Hematopoietic multipotent progenitor cell (in vitro differentiated cells): ENCODE results near the gene SCLY. TPM values are rescaled to one million over a fixed set of nuclear protein-coding genes. Genes with fewer than 3 reads are reported as not detected.
A peak's percentile ranks its signal among the peaks of the same experiment; 100 is the strongest.
"Not testable (repeated sequence)": the region's sequence is repeated elsewhere in the genome, so short reads cannot be mapped to it uniquely, and the experiment has no call there.

Experiments used
- DNase-seq, 3 donors: peaks; one replicate each; pipeline ENCODE4 v3.0.0-alpha.2; 2011 to 2015; ENCODE audit warnings: low read depth in 2 of 3, low spot score in 2 of 3
- total RNA-seq: library from RNA; depleted of rRNA; stranded (reverse); fragments of >200 nt; gene quantifications from one replicate; pipeline ENCODE4 v1.2.3, GENCODE V29; 2012

SCLY gene, protein sequence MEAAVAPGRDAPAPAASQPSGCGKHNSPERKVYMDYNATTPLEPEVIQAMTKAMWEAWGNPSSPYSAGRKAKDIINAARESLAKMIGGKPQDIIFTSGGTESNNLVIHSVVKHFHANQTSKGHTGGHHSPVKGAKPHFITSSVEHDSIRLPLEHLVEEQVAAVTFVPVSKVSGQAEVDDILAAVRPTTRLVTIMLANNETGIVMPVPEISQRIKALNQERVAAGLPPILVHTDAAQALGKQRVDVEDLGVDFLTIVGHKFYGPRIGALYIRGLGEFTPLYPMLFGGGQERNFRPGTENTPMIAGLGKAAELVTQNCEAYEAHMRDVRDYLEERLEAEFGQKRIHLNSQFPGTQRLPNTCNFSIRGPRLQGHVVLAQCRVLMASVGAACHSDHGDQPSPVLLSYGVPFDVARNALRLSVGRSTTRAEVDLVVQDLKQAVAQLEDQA
- total RNA-seq: 13.2 TPM

- DNase-seq: peak; percentile 94 to 98 (median 98)
These were observed at the start of gene SCLY for GRCh38 chr2:238060542-238061314. Gene SCLY (plus strand): TSS chr2:238061001. CDS start chr2:238061055, 54 bp downstream.

DNA sequence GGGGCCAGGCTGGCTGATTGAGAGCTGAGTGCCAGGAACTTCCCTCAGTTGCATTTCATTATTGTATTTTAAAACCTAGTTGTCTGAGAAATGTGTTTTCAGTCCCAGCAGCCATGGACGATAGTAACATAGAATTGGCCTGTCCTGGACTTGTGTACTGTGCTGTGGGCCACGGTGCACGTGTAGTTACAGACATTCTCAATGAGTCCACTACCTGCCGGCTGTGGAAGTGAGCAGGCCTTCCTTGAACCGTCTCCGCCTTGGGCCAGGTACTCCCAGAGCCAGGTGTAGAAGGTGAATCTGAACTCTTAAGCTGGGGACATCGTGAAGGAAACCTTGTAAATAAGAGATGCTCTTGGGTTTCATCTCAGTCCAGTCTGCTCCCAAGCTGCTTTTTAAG lies 47.0 kb upstream of the SCLY start:
- DNase-seq: no peak

DNA sequence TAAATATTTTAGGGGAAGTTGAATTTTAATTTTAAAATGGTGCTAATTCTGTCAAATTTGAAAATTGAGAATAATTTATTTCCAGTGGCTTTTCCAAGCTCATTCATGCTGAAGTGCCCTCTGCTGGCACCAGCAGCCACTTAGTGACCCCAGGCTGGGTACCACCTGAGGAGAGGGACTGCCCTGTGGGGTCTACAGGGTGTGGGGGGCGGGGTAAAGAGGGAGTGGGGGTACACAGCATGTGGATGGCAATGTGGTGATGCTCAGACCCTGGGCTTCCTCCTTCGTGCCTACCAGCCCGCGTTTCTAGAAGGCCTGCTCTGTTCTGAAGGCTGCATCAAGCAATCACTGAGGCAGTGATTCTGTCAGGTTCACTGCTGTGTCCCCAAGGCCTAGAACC lies 45.1 kb upstream of the SCLY start:
- peak in 2 of 3 donors; percentile 4 to 16 for DNase-seq

DNA sequence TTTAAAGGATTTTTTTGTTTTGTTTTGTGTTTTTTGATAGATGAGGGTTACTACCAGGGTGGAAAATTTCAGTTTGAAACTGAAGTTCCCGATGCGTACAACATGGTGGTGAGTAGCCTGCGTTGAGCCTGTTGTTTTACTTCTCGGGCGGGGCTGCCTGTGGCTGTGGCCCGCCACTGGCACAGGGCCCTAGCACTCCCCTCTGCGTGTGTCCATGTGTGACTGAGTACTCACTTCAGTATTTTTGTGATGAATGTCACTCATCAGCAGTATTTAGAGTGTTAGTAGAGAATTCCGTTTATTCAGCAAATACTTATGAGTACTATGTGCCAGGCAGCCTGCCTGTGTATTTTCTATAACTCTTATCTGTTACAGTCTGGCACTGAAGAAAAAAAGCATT lies 44.3 kb upstream of the SCLY start:
- no peak for DNase-seq

DNA sequence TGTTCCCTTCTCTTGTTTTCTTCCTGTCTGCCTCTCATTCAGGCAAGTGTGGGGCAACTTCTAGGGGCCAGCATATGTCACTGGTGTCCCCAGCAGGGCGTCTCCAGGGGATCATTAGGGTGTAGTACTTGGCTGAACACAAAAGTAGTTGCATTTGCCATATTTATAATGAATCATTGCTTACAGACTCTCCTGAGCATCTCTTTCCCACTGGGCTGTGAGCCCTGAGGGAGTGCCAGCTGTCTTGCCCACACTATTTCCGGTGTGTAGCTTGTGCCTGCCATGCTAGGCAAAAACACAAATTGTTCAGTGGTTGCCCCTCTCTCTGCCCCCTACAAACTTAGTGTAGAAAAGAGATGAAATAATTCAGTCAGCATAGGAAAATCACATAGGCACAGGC lies 40.8 kb upstream of the SCLY start:
- DNase-seq: no peak

GRCh38 chr2:238020816-238021215 lies 40.0 kb upstream of the SCLY start:
- DNase-seq: no peak

DNA sequence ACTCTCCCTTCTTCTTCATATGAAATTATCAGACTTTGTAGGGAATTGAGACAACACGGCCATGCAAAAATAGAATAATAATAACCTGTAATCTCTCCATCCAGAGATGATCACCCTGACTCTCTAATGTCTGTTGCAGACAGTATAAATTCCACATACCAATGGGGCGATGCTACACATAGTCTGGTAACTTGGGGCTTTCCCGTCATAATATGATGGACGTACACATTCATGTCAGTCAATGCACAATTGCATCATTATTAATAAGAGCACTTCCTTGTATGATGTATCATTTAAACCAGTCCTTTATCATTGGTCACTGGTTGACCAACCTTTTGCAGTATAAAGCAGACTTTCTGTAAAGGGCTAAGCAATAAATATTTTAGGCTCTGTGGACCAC lies 39.5 kb upstream of the SCLY start:
- no peak for DNase-seq

DNA sequence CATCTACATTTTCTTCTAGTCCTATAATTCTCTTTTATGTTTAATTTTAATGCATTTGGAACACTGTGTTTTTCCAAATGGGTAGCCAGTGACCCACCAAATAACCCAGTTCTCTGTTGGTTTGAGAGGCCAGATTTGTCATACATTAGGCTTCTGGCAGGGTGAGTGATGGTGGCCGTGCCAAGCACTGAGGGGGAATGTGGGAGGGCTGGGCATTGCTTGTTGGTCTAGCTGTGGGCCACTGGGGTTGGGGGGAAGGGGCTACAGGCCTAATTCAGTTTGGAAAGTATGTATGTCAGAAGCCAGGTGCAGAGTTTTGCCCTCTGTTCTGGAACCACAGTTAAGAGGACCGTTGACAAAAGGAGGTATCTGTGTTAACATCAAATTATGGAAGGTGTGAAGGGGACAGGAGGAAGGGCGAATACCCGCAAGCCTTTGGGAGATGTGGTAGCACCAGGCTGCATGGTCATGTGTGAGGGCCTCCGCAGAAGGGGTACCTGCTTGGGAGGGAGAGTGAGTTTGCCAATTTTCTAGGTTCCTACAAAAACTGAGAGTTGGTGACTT lies 38.1 kb upstream of the SCLY start:
- no peak for DNase-seq

DNA sequence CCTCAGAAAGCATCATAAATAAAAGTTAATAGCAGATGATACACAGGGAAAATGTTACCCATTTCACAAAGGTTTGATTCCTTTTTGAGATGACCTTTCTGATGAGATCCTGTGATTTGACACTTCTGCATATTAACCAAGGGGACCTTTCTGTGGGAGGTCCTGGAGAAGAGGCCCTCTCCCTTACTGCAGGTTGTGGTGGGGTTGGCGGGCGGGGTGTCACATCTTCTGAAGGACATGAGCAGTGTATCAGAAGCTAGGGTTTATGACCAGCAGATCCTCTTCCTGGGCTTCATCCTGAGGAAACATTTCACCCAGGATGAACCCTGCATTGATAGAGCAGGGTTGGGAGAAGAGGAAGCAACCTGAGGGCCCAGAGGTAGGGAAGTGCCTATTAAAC lies 37.2 kb upstream of the SCLY start:
- no peak for DNase-seq

DNA sequence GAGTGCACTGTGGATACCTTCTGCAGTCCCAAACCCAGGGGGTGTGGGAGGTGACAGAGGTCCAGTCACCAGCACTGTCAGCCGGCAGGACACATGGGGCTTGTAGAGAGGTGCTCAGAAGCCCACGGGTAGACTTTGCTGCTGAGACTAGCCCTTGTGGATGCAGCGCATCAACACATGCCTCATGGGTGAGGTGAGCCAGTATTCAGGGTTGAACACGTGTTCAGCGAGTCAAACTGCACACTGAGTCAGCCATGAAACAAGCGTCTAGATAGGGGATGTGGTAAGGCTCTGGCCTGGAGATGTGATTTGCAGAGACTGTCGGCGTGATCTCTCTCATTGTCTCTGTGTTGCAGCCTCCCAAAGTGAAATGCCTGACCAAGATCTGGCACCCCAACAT lies 35.8 kb upstream of the SCLY start:
- DNase-seq: no peak

DNA sequence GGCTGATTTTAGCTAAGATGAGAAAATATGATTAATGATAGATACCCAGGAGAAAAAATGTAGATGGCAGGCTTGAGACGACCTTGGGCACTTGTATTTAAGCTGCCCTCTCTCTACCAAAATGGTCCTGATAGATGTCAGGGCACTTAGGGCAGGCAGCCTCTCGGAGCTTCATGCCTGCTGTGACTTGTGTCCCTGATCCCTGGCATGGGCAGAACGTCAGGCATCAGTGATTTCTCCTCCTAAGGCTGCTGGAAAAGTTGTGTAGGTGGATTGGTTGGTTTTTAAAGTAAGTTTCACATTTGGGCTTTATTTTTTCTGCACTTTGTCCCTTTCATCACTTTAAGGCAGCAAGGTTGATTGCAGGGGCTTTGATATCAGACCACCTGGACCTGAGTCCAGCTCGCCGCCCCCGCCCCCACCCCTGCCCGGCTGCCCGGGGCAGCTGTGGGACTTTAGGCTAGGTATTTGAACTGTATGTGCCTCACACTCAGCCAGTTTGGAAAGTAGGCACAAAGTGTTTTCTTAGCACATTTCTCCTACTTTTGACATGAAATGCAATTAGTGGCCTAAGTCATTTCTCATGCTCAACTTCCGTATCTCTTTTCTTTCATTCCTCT lies 35.0 kb upstream of the SCLY start:
- DNase-seq: no peak

DNA sequence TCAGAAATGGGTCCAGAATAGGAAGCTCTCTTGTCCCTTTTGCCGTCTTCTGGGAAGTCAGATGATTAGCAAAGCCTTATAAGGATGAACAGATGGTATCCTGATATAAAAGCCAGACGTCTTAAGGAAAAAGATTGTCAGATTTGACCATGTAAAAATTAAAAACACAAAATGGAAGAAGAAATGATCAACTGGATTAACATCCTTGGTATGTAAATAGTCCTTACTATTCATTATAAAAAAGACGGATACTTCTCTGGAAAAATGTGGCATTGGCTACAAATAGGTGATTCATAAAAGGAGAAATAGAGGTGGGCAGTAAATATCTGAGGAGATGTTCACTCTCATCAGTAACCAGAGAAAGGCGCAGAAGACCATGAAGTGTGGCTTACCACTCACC lies 33.7 kb upstream of the SCLY start:
- DNase-seq: no peak

DNA sequence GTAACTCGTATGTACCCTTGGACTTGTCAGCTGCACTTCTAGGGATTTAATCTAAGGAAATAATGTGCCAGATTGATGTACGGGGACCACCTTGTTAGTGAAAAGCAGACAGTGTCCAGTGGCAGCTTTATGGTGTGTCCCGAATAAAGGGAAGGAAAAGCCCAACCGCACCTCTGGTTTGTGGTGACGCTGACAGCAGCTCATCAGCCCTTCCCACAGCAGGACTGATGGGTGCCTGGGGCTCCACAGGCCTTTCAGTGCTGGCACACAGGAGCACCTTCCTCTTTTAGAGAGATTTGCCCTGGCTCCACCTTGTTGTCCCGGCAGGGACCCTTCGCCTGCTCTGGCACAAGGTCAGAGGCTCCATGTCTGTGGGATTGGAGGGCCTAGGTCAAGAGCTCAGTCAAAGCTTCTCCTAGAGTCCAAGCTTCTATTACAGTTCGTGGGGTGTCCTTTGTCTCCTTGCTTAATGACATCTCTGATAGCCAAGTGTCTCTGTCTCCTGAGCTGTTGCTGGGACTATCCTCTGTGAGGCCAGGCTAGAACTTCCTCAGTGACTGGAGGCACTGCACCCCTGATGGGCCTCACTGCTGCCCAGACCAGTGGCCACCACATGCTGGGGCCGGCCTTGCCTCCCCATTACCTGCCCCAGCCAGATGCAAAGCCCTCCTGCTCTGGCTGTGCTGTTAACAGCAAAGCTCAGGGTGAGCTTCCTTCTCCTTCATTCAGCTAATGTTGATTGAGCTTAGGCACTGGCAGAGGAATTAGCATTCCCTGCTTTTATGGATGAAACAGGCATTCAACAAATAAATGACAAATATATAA lies 33.0 kb upstream of the SCLY start:
- DNase-seq: peak in 2 of 3 donors; percentile 32 to 55

DNA sequence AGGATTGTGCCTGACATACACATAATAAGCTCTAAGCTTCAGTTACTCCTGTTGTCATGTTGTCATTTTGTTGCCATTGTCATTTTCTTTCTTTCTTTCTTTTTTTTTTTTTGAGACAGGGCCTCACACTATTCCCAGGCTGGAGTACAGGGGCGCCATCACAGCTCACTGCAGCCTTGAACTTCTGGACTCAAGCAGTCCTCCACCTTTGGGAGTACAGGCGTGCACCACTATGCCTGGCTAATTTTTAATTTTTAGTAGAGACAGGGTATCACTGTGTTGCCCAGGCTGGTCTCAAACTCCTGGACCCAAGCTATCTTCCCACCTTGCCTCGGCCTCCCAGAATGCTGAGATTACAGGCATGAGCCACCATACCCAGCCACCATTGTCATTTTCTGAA lies 30.9 kb upstream of the SCLY start:
- DNase-seq: no peak

DNA sequence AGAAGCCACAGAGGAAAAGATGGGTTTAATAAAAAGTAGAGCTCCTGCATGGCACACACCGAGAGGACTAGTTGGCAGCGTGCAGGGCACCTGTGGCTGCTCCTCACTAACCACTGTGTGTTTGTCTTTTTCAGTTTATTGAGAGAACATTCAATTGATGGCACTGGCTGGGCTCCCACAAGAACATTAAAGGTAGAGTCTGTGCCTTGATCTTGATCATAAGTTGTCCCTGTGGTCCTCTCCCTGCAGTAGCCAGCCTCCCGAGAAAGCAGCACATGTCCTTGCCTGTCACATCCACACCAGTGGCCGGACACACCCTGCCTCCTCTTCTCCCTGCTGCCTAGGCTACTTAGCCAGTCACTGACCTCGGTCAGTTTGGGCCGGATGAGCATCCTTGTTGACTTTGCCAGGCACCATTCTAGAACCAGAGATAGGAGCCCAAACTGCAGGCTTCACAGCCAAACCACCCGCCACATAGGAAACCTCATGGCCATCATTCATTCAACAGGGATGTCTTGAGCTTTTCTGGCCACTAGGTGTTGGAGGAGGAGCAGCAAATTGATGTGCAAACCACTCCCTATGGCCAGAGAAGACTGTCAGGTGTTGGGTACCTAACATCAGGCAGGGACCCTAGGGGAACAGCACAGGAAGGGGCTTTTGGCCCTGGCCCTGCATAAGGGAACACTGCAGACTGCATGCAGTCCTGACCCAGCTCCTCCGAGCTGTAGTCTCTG lies 30.2 kb upstream of the SCLY start:
- no peak for DNase-seq

GRCh38 chr2:238031751-238032150 lies 29.1 kb upstream of the SCLY start:
- DNase-seq: no peak

DNA sequence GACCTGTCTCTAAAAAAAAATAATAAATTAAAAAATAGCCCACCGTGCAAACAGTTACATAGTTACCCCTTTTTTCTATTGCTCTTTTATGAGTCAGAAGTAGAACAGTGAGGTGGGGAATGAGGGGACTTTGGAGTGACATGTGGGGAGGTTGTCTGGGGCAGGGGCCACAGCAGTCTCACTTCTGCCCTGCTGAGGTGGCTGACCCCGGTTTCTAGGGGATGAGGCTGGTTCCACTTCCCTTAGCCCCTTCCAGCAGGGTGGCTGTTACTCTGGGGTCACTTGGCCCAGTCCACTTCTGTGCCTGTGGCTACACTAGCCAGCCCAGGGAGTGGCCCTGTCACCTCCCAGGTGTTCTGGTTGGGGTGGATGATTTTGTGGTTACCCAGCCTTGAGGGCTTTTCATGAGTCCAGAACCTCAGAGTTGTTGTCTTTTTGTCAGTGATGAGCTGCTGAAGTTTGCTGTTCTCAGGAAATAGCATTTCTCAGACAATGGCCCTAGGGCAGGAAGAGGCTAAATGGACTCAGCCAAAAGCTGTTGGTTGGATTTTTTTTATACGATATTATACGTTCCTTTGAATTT lies 28.0 kb upstream of the SCLY start:
- no peak for DNase-seq

- DNase-seq: not testable (repeated sequence)
These were observed 26.8 kb upstream of the SCLY start for GRCh38 chr2:238033991-238034390.

DNA sequence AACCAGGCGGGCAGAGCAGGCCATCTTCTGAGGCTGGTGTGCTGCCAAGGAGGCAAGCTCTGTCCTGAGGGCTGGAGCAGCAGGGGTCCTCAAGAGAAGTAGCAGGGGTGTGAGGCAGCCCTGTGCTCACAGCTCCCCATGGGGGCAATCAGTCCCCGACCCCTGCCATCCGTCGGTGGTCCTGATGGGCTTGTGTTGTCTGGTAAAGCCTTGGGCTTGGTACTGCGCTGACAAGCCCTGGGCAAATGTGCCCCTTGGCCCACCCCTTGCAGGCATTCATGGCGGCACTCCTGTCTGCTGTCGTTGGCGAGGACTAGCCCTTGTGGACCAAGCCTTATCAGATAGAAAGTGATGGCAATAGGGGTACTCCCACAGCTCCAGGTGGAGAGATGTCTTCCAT lies 22.6 kb upstream of the SCLY start:
- DNase-seq: no peak
